HL-60 (cell line): ENCODE results near the gene LRRC3.

Experiments
- GABPA ChIP-seq: IDR thresholded peaks from 2 replicates; pipeline ENCODE4 v1.6.1; 2012; ENCODE audit warnings: low read depth
- POLR2AphosphoS5 ChIP-seq: IDR thresholded peaks from 2 replicates; pipeline ENCODE4 v1.6.1; 2012; ENCODE audit warnings: low read depth
- REST ChIP-seq: IDR thresholded peaks from 2 replicates; pipeline ENCODE4 v1.6.1; 2012; ENCODE audit warnings: low read depth; ENCODE audit not compliant: insufficient replicate concordance
- TF ChIP-seq, protein P1 (sequence below): IDR thresholded peaks from one replicate; pipeline ENCODE4 v1.5.1; 2011; ENCODE audit warnings: low read length, control low read depth, inconsistent platforms; ENCODE audit not compliant: insufficient read depth

DNA sequence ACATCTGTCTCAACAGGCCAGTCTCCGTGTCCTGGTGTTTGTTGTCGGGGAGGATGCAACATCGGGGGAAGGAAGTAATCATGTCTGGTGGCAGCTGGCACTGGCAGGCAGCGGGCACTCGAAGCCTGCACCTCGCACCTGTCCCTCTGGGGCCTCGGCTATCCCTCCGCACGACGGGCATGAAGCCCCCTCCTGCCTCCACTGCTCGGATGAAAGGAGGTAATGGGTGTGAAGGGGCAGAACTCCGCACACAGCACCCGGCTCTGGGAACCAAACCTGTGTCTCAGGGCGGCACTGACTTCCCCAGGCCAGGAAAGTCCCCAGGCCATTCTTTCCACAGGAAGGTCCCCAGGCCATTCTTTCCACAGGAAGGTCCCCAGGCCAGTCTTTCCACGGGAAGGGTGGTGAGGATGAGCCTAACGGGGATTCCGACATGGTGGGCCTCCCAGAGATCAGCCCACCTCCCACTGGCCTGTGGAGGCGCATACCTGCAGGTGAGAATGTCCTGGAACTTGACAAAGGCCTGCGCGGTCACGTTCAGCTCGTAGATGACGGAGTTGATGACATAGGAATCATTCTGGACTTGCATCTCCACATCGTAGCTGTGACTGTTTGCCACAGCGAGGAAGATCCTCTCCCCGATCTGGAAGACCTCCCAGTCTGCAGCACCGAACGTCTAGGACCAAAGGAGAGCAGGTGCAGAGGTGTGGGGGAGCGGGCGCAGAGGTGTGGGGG lies 53.6 kb downstream of the LRRC3 start:
- no peak for TF ChIP-seq GABPA
- TF ChIP-seq, protein P1, sequence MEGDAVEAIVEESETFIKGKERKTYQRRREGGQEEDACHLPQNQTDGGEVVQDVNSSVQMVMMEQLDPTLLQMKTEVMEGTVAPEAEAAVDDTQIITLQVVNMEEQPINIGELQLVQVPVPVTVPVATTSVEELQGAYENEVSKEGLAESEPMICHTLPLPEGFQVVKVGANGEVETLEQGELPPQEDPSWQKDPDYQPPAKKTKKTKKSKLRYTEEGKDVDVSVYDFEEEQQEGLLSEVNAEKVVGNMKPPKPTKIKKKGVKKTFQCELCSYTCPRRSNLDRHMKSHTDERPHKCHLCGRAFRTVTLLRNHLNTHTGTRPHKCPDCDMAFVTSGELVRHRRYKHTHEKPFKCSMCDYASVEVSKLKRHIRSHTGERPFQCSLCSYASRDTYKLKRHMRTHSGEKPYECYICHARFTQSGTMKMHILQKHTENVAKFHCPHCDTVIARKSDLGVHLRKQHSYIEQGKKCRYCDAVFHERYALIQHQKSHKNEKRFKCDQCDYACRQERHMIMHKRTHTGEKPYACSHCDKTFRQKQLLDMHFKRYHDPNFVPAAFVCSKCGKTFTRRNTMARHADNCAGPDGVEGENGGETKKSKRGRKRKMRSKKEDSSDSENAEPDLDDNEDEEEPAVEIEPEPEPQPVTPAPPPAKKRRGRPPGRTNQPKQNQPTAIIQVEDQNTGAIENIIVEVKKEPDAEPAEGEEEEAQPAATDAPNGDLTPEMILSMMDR: no peak
- no peak for TF ChIP-seq REST
- no peak for TF ChIP-seq POLR2AphosphoS5
